DMS114 treated with DMSO at 0.1 percent for 48 hours (cell line): ENCODE data around the gene SERPINE2.
"Not testable (repeated sequence)": the region's sequence is repeated elsewhere in the genome, so short reads cannot be mapped to it uniquely, and the experiment has no call there.

Experiments used
- DNase-seq: peaks from one replicate; lab custom pipeline; 2025; ENCODE audit not compliant: unreplicated experiment; lab: John Stamatoyannopoulos, UW

Gene SERPINE2

DNA sequence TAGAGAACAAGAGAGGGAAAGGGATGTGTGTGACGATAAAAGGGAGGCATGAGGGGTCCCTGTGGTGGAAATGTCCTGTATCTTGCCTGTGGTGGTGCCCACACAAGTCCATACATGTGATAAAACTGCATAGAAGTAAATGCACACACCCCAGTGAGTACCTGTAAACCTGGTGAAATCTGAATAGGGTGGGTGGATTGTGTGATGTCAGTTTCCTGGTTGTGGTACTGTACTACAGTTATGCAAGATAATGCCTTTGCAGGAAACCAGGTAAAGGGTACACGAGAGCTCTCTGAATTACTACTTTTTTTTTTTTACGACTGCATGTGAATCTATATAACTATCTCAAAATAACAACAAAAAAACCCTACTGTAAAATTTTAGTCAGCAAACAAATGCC is 22.1 kb downstream of the SERPINE2 start:
- DNase-seq: no peak

- DNase-seq: no peak
Observed at GRCh38 chr2:224014336-224014735, 24.8 kb downstream of the SERPINE2 start.

- no peak for DNase-seq
Observed at GRCh38 chr2:224011837-224012236, 27.2 kb downstream of the SERPINE2 start.

GRCh38 chr2:224009605-224010315 is 29.3 kb downstream of the SERPINE2 start:
- no peak for DNase-seq

GRCh38 chr2:224008702-224009261 is 30.3 kb downstream of the SERPINE2 start:
- DNase-seq: no peak

DNA sequence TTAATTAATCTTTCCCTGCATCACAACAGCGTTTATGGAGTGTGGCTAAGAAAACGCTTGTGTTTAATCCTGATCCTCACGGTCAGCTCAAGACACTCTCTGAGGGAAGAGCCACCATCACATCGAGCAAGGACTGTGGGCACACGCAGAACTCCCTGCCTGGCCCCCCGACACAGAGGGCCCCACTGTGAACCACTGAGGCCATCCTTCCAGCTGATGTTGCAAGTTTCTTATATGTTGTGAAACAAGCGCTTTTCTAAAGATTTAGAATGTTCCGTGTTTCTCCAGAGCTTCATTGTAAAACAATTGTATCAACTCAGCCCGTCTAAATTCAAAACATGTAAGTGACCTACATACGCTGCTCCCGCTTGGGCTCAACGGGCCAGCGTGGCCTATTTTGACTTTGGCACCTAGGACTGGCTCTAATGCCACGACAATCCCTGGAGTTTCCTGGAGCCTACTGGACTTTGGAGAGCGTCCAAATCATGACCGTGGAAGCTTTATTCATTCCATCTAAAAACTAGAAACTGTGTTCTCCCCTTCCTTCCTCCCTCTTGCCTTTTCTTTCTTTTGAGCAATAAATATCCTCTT is 34.9 kb downstream of the SERPINE2 start:
- DNase-seq: no peak

DNA sequence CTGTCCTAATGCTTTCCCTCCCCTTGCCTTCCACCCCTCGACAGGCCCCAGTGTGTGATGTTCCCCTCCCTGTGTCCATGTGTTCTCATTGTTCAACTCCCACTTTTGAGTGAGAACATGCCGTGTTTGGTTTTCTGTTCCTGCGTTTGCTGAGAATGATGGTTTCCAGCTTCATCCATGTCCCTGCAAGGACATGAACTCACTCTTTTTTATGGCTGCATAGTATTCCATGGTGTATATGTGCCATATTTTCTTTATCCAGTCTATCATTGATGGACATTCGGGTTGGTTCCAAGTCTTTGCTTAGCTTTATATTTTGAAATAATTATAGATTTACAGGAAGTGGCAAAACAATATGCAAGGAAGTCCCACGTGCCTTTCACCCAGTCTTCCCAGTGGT is 38.4 kb downstream of the SERPINE2 start:
- DNase-seq: not testable (repeated sequence)

- DNase-seq: no peak
Observed at GRCh38 chr2:223999862-224000261, 39.2 kb downstream of the SERPINE2 start.

DNA sequence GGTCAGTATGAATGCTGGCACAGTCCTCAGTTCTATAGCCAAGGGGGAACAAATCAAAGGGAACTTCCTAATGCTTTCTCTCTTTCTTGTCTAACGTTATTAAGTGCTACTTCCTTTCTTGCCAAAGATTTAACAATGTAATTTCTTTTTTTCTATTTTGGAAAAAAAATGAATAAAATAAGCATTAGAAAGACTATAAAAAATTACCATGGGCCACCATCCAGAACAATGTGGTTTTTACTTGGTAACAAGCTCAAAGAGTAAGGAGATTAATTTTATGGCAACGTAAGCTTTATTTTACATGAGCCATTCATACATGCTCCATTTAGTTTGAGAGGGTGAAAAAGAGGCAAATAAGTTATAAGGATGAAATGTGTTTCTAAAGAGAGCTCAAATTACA is 40.1 kb downstream of the SERPINE2 start:
- no peak for DNase-seq

- no peak for DNase-seq
Observed at GRCh38 chr2:223997938-223998337, 41.1 kb downstream of the SERPINE2 start.

GRCh38 chr2:223996391-223996790 is 42.7 kb downstream of the SERPINE2 start:
- no peak for DNase-seq

DNA sequence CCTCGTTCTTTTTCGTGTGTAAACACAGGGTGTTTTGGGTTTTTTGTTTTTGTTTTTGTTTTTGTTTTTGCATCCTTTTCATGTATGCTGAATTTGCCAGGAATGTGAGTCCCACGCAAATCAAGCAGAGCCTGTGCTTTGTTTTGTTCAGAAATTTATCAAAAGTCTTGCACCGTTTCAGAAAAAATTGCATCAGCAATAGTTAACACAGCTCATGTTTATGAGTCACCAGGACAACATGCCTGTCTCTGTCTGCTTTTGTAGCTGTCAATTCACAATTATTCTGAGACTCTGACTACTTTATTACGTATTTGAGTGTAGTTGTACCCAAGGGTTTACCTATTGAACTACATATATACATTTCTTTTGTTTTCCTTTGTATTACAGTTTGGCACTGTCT is 43.5 kb downstream of the SERPINE2 start:
- DNase-seq: no peak

GRCh38 chr2:223994562-223995162 is 44.4 kb downstream of the SERPINE2 start:
- no peak for DNase-seq

DNA sequence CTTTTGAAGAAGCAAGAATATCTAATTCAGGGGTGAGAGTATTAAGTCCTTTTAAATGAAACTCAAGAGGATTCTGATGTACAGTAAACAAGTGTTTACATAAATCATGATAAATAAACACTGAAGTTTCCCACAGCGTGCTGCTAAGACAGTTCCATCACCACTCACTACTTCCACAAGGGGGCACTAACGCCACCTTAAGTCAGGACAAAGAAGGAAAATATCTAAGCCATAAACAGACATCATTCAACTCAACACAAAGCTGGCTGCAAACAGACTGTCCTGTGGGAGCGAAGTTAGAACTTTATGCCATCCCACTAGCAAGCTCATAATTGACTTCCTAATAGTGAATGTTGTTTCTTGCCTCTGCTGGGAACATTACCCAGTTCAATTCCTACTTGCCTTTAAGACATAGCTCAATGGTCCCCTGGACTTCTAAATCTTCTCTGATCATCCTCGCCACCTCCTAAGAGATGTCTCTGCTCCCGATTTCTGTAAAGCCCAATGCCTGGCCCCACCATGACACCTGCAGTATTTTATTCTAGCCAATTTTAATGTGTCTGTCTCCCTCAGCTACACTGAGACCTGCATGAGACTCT is 45.4 kb downstream of the SERPINE2 start:
- DNase-seq: peak; percentile 65

DNA sequence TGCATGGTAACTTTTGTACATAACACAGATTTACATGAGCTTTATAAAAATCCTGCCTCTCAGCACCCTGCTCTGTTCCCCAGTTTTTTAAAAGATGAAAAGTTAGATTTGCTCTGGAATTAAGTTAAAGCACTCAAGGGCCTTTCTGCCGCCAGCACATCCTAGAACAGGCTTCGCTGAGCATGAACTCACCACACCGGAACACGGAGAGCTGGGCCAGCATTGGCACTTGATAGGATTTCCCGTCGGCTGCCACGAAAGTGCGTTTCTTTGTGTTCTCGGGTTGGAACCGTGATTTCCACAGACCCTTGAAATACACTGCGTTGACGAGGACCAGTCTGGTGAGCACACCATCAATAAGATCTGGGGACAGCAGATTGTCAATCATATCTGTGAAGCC is 47.5 kb downstream of the SERPINE2 start:
- no peak for DNase-seq

DNA sequence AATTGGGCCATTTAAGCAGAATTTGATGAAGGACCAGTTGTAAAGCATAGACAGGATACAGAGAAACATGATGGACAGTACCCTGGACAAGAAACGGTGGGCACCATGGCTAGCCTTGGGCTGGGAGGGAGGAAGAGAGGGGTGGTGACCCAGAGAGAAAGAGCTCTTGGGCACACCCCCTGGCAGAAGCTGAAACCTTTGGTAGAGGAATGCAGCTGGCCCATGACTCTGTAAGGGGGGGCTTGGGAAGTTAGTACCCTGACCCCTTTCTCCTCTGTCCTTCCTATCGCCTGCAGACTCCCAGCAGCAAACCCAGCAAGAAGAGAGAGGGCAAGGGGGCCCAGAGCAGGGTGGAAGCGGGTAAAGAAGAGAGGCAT is 49.2 kb downstream of the SERPINE2 start:
- no peak for DNase-seq

GRCh38 chr2:223989206-223989855 is 49.8 kb downstream of the SERPINE2 start:
- no peak for DNase-seq

DNA sequence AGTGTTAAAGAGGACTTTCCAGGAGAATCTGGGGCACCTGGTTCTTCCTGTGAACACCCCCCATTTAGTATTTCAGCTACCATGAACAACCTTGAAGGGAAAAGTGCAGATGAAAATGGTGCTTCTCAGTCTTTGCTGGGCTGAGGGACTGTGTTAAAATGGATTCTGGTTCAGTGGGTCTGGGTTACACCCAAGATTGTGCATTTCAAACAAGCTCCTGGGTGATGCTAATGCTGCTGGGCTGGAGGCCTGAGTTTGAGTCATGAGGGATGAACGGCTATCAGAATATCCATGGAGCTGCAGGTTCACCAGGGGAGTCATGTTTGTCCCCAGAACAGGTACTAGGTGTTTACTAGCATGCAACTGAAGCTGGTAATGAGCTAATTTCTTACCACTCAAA is 57.8 kb downstream of the SERPINE2 start:
- no peak for DNase-seq

- no peak for DNase-seq
Observed at GRCh38 chr2:223980803-223981202, 58.3 kb downstream of the SERPINE2 start.

DNA sequence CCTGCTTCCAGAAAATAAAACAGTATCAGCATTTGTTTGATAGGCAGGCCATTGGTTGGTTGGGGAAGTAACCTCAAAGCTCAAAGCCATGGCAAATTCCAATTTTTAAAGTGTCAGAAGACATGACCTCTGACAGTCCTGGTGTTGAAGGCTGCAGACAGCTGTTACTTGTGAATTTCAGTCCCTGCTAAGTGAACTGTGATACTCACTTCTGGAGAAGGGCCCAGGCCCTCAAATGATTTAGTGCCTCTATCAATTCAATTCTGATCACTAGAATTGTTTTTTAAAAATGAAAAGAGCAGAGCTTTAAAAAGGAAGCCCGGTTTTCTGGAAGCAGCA is 58.7 kb downstream of the SERPINE2 start:
- no peak for DNase-seq

DNA sequence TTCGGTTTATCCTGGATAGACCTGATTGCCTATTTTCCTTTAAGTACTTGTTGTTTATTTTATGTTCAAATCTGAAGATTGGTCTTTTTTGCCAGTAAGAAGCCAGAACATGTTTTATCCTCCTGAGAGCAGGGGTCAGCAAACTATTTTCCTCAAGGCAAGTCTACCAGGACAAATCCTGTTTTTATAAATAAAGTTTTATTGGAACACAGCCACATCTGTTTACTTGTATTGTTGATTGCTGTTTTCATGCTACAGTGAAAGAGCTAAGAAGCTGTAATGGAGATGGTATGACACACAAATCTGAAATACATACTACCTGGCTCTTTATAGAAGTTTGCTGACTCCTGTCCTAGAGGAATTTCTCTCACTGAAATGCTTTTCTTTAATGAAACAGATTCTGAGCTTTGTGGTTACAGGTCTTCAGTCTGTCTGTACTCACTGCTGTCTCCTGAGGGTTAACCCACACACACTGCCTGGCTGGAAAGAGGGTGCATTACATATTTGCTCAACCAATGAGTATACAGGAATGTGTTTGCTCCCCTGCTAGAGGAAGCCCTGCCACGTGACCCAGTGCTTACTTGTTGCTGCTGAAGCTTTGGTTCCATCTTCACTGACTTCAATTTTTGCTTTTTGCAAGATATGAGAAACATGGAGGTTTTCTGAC is 59.2 kb downstream of the SERPINE2 start:
- DNase-seq: no peak
